Tibial artery (tissue), 4 donors: ENCODE data around the gene GRPEL1.

Source experiments
- DNase-seq, 2 donors: peaks; one replicate each; pipeline ENCODE4 v3.0.0-alpha.2; 2019
- H3K27ac ChIP-seq, 2 donors: fragments of 200-600 bp; sonication (generic) in 1 of 2; 1 replicate in 1 of 2; 2 replicates in 1 of 2; pipeline ENCODE4 v1.5.1; 2018 to 2019; ENCODE audit warnings: mild to moderate bottlenecking in 1 of 2
- H3K27me3 ChIP-seq, 2 donors: fragments of 200-600 bp; sonication (generic) in 1 of 2; one replicate each; pipeline versions ENCODE4 v1.5.1 to v1.6.0; 2016 to 2019
- H3K36me3 ChIP-seq, 3 donors: fragments of 200-600 bp; sonication (generic) in 2 of 3; one replicate each; pipeline ENCODE4 v1.5.1; 2016 to 2019; ENCODE audit warnings: mild to moderate bottlenecking in 2 of 3
- H3K4me1 ChIP-seq, 4 donors: fragments of 200-600 bp; sonication (generic) in 2 of 4; 1 replicate in 3 of 4; 2 replicates in 1 of 4; pipeline ENCODE4 v1.5.1; 2016 to 2019
- H3K4me3 ChIP-seq, 2 donors: fragments of 200-600 bp; sonication (generic) in 1 of 2; 1 replicate in 1 of 2; 2 replicates in 1 of 2; pipeline ENCODE4 v1.5.1; 2018 to 2019; ENCODE audit warnings: mild to moderate bottlenecking in 2 of 2
- H3K9me3 ChIP-seq, 3 donors: fragments of 200-600 bp; sonication (generic) in 1 of 3; one replicate each; pipeline ENCODE4 v1.5.1; 2016 to 2019
- intact Hi-C: fragments of 100-400 bp; cut with DNase I; formaldehyde crosslinking; loops from one replicate; pipeline ENCODE4 v1.15.0; 2023; ENCODE audit warnings: low total_unique reads
- TF ChIP-seq, protein P1 (sequence below), 2 experiments: fragments of 200-600 bp in 1 of 2; fragments of 450-650 bp in 1 of 2; IDR thresholded peaks; one replicate each; pipeline ENCODE4 v1.5.1; 2017 to 2019; ENCODE audit warnings: antibody characterized with exemption in 2 of 2, mild to moderate bottlenecking in 1 of 2, moderate library complexity in 1 of 2

The GRPEL1 gene

DNA sequence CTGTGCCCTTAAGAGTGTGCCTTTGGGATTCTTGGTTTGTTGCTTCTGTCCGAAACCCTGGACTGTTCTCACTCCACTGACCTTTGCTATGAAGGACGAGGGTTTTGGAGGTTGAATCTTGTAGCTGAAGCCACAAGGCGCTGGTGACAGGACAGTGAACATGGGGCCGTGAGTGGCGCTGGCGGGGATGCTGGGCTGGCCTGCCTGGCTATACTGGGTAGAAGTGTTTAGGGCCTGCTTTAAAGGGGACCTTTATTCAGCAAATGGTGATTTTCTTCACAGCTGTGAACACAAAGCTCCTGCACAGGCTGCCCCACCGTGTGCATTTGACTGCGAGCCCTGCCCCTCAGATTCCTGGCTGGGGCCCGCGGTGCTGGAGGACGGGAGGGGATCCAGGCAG, 51.8 kb downstream of the GRPEL1 start:
- Histone ChIP-seq H3K27me3 (no peaks in the 10 kb centered on the region), H3K27ac (no peak overlapping the region), H3K4me1 (no peaks in the 10 kb centered on the region), H3K4me3 (no peak overlapping the region), H3K36me3 (peaks cover 36 to 98% (median 83%) of the 10 kb centered on the region in 3 donors), H3K9me3 (no peaks in the 10 kb centered on the region)
- TF ChIP-seq, protein P1, sequence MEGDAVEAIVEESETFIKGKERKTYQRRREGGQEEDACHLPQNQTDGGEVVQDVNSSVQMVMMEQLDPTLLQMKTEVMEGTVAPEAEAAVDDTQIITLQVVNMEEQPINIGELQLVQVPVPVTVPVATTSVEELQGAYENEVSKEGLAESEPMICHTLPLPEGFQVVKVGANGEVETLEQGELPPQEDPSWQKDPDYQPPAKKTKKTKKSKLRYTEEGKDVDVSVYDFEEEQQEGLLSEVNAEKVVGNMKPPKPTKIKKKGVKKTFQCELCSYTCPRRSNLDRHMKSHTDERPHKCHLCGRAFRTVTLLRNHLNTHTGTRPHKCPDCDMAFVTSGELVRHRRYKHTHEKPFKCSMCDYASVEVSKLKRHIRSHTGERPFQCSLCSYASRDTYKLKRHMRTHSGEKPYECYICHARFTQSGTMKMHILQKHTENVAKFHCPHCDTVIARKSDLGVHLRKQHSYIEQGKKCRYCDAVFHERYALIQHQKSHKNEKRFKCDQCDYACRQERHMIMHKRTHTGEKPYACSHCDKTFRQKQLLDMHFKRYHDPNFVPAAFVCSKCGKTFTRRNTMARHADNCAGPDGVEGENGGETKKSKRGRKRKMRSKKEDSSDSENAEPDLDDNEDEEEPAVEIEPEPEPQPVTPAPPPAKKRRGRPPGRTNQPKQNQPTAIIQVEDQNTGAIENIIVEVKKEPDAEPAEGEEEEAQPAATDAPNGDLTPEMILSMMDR (IDR thresholded peaks at IDR 0.05): no peak
- intact Hi-C loops: no loop called here
- no peak for DNase-seq

DNA sequence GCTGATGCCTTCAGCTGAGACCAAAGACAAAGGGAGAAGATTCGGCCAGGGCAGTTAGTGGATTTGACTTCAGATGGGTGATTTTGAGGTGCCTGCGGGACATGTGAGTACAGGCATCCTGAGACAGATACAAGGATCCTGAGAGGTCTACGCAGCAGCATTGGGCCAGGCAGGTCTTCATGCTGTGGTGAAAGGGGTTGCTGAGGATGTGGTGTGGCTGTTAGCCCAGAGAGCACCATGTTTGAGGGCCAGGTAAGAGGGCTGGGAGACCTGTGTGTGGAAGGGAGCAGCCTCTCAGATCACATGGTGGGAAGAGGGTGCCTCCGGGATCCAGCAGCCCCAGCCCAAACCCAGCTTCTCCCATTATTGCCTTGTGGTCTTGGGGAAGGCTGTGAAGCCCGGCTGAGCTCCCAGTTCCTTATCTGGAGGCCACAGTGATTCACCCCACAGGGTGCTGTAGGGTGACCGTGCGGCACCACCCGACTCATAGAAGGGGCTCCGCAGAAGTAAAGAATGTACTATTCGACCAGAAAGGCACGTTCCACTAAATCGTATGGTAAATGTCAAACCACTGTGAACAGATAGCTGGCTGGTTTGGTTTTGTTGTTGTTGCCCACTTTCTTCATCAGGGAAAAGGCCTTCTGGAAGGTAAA, 52.4 kb downstream of the GRPEL1 start:
- H3K36me3 ChIP-seq: peaks cover 41 to 98% (median 83%) of the 10 kb centered on the region in 3 donors

DNA sequence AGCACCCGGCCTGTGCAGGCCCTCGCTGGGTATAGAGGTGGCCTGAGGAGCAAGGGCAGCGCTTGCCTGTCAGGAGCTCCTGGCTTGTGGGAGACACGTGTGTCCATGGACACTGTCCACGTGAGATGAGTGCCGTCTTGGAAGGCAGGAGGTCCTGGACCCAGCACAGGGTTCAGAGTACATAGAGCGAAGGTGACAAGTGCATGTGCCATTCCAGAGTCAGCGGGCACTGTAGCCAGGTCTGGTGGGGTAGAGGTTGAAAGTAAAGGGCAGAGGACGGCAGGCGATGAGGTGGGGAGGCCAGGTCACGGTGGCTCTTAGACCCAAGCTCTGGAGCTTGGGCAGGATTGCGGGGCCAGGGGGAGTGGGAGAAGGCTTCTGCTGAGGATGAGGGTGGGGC, 53.0 kb downstream of the GRPEL1 start:
- no peak for DNase-seq
- Histone ChIP-seq H3K27ac (no peak overlapping the region), H3K36me3 (peaks cover 43 to 98% (median 85%) of the 10 kb centered on the region in 3 donors)

More for the DNA sequence above, 52.4 kb downstream of the GRPEL1 start:
- Histone ChIP-seq H3K4me1 (no peaks in the 10 kb centered on the region), H3K27ac (no peak overlapping the region), H3K4me3 (no peak overlapping the region), H3K27me3 (no peaks in the 10 kb centered on the region), H3K9me3 (no peaks in the 10 kb centered on the region)
- DNase-seq: no peak
- TF ChIP-seq, protein P1 (IDR thresholded peaks at IDR 0.05): no peak
- intact Hi-C loops: no loop called here

DNA sequence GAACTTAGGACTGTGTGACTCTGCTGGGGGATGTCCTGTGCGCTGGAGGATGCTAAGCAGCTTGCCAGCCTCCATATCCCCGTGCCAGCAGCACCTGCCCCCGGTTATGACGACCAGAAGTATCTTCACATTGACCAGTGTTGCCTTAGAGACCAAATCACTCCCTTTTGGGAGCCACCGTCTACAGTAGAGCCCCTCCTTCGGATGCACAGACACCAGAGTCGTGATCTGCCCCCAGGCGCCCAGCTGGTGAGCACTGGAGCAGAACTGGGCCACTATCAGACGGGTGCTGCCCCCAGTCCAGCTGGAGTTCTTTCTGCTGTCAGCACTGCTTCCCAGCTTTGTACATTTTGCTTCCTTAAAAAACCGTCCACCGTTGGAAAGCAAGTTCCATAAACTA, 54.7 kb downstream of the GRPEL1 start:
- no peak overlapping the region for H3K27ac ChIP-seq
- H3K4me1 ChIP-seq: no peaks in the 10 kb centered on the region
- H3K4me3 ChIP-seq: no peak overlapping the region
- no peak for DNase-seq
- H3K9me3 ChIP-seq: no peaks in the 10 kb centered on the region
- intact Hi-C loops: no loop called here
- peaks cover 51 to 98% (median 82%) of the 10 kb centered on the region in 3 donors for H3K36me3 ChIP-seq
- TF ChIP-seq, protein P1 (IDR thresholded peaks at IDR 0.05): no peak
- no peaks in the 10 kb centered on the region for H3K27me3 ChIP-seq

More for the DNA sequence above, 53.0 kb downstream of the GRPEL1 start:
- Histone ChIP-seq H3K9me3 (no peaks in the 10 kb centered on the region), H3K27me3 (no peaks in the 10 kb centered on the region), H3K4me3 (no peak overlapping the region), H3K4me1 (no peaks in the 10 kb centered on the region)
- TF ChIP-seq, protein P1 (IDR thresholded peaks at IDR 0.05): no peak
- intact Hi-C loops: no loop called here

DNA sequence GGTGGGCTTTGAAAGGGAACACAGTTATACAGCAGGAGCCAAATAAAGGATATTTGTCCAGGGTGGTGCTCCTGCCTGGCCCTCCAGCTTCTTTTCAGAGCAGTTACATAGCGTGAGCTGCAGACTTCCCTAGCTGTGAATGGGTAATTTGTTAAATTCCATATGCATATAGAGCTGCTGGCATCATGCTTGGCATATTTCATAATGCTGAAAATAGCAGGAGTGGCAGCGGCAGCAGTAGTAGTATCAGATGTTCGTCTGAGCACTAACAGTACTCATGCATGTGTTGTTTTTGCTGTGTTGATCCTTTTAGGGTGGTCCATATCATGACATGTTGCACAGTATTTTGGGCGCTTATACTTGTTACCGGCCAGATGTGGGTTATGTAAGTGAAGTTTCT, 58.3 kb downstream of the GRPEL1 start:
- peaks cover 40 to 98% (median 74%) of the 10 kb centered on the region in 3 donors for H3K36me3 ChIP-seq

More for the DNA sequence above, 58.3 kb downstream of the GRPEL1 start:
- Histone ChIP-seq H3K4me3 (no peak overlapping the region), H3K4me1 (no peaks in the 10 kb centered on the region), H3K27me3 (no peaks in the 10 kb centered on the region), H3K9me3 (no peaks in the 10 kb centered on the region), H3K27ac (no peak overlapping the region)
- TF ChIP-seq, protein P1 (IDR thresholded peaks at IDR 0.05): no peak
- DNase-seq: no peak
- intact Hi-C loops: no loop called here
